Peyer's patch (tissue), 4 donors: Measurements from ENCODE around the gene PARVA. TPM values are rescaled to one million over a fixed set of nuclear protein-coding genes. Genes with fewer than 3 reads are reported as not detected.
A peak's percentile ranks its signal among the peaks of the same experiment; 100 is the strongest.

Source experiments
- DNase-seq, 3 donors: peaks; one replicate each; pipeline ENCODE4 v3.0.0-alpha.2; 2017 to 2019
- H3K27ac ChIP-seq, 4 donors: fragments of 200-600 bp; sonication (generic); one replicate each; pipeline ENCODE4 v1.5.1; 2016 to 2019
- H3K27me3 ChIP-seq, 2 donors: fragments of 200-600 bp; sonication (generic); one replicate each; pipeline ENCODE4 v1.5.1; 2019
- H3K36me3 ChIP-seq, 3 donors: fragments of 200-600 bp; sonication (generic); one replicate each; pipeline ENCODE4 v1.5.1; 2016 to 2019
- H3K4me1 ChIP-seq, 4 donors: fragments of 200-600 bp; sonication (generic); one replicate each; pipeline ENCODE4 v1.5.1; 2016 to 2019
- H3K4me3 ChIP-seq, 4 donors: fragments of 200-600 bp; sonication (generic); 1 replicate in 3 of 4; 2 replicates in 1 of 4; pipeline ENCODE4 v1.5.1; 2016 to 2019; ENCODE audit warnings: mild to moderate bottlenecking in 1 of 4
- H3K9me3 ChIP-seq, 4 donors: fragments of 200-600 bp; sonication (generic); one replicate each; pipeline ENCODE4 v1.5.1; 2016 to 2019; ENCODE audit warnings: mild to moderate bottlenecking in 1 of 4
- POLR2A ChIP-seq, 2 donors: fragments of 450-650 bp; IDR thresholded peaks; one replicate each; pipeline ENCODE4 v1.5.1; 2017; ENCODE audit warnings: antibody characterized with exemption in 2 of 2, mild to moderate bottlenecking in 2 of 2, moderate library complexity in 2 of 2
- total RNA-seq, 4 donors: library from RNA; depleted of rRNA; stranded (reverse); fragments of >200 nt; gene quantifications; one replicate each; pipeline ENCODE4 v1.1.0, GENCODE V29; 2016
- TF ChIP-seq, protein P1 (sequence below), 6 experiments: fragments of 450-650 bp in 4 of 6; fragments of 200-600 bp in 2 of 6; sonication (generic) in 1 of 6; IDR thresholded peaks; one replicate each; pipeline ENCODE4 v1.5.1; 2017 to 2019; ENCODE audit warnings: antibody characterized with exemption in 6 of 6, mild to moderate bottlenecking in 3 of 6, moderate library complexity in 1 of 6

PARVA gene
- total RNA-seq, 4 donors from 2014 or later: 13.7 to 35.5 (median 26.2) TPM

DNA sequence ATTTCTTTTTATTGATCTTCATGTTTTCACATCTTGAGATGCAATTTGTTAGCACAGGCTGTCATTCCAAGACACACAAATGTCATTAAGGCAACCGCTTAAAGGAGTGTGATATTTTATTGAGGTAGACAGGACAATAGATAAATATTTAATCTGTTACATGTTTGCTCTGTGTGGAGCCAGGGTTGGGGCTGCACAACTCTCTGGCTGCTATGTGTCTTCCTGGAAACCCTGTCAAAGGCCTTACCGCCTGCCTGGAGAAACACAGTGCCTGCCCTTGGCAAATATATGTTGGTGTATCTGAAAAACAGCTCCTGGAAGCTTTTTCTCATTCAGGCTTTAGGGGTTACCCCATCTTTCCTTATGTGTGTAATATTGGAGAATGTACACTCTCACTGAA, 157.2 kb downstream of the PARVA start:
- Histone ChIP-seq H3K27me3 (no peaks in the 10 kb centered on the region), H3K9me3 (no peaks in the 10 kb centered on the region), H3K4me3 (no peak overlapping the region), H3K4me1 (no peaks in the 10 kb centered on the region), H3K36me3 (peaks cover 0 to 9% (median 0%) of the 10 kb centered on the region in 3 donors), H3K27ac (no peak overlapping the region)
- no peak for TF ChIP-seq POLR2A (IDR thresholded peaks at IDR 0.05)
- TF ChIP-seq, protein P1, sequence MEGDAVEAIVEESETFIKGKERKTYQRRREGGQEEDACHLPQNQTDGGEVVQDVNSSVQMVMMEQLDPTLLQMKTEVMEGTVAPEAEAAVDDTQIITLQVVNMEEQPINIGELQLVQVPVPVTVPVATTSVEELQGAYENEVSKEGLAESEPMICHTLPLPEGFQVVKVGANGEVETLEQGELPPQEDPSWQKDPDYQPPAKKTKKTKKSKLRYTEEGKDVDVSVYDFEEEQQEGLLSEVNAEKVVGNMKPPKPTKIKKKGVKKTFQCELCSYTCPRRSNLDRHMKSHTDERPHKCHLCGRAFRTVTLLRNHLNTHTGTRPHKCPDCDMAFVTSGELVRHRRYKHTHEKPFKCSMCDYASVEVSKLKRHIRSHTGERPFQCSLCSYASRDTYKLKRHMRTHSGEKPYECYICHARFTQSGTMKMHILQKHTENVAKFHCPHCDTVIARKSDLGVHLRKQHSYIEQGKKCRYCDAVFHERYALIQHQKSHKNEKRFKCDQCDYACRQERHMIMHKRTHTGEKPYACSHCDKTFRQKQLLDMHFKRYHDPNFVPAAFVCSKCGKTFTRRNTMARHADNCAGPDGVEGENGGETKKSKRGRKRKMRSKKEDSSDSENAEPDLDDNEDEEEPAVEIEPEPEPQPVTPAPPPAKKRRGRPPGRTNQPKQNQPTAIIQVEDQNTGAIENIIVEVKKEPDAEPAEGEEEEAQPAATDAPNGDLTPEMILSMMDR (IDR thresholded peaks at IDR 0.05): no peak
- DNase-seq: no peak

DNA sequence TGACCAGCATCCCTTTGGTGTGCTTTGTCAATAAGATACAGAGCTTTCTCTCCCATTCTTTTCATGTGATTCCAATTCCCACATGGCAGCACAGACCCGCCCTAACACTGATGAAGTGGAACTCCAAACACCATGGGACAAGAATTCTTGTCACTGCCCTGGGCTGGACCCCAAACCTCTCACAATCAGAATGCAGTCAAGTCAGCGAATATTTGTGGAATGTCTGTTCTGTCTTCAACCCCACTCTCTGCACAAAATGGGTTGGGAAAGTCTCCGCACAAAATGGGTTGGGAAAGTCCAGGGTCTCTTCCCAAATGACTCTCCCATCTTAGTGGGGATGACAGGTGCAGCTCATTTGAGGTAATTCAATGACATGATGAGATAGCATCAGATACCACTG, 157.9 kb downstream of the PARVA start:
- H3K4me1 ChIP-seq: no peaks in the 10 kb centered on the region
- no peak overlapping the region for H3K4me3 ChIP-seq
- DNase-seq: no peak
- peaks cover 0 to 9% (median 0%) of the 10 kb centered on the region in 3 donors for H3K36me3 ChIP-seq
- H3K27me3 ChIP-seq: no peaks in the 10 kb centered on the region
- TF ChIP-seq, protein P1 (IDR thresholded peaks at IDR 0.05): no peak
- TF ChIP-seq POLR2A (IDR thresholded peaks at IDR 0.05): no peak
- no peaks in the 10 kb centered on the region for H3K9me3 ChIP-seq
- no peak overlapping the region for H3K27ac ChIP-seq

DNA sequence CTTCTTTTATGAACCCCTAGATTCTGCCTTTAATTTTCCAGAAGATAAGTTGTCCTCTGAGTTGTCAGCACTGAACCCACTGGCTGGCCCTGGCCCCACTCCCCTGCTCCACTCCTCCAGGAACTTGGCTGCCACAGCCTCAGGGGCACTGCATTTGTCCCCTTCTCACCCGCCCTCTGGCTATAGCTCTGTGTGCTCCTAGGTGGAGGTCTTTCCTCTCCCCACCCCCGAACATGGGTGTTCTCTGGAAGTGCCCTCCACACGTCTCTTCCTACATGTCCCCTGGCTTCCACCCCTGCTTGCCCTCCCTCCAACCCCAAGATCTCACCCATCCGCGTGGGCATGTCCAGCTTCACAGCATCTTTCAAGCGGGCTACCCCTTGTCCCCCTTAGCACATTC, 159.2 kb downstream of the PARVA start:
- DNase-seq: no peak
- Histone ChIP-seq H3K36me3 (peaks cover 0 to 4% (median 0%) of the 10 kb centered on the region in 3 donors), H3K4me1 (no peaks in the 10 kb centered on the region), H3K27me3 (no peaks in the 10 kb centered on the region), H3K27ac (no peak overlapping the region), H3K9me3 (no peaks in the 10 kb centered on the region), H3K4me3 (no peak overlapping the region)
- TF ChIP-seq POLR2A (IDR thresholded peaks at IDR 0.05): no peak
- TF ChIP-seq, protein P1 (IDR thresholded peaks at IDR 0.05): no peak

DNA sequence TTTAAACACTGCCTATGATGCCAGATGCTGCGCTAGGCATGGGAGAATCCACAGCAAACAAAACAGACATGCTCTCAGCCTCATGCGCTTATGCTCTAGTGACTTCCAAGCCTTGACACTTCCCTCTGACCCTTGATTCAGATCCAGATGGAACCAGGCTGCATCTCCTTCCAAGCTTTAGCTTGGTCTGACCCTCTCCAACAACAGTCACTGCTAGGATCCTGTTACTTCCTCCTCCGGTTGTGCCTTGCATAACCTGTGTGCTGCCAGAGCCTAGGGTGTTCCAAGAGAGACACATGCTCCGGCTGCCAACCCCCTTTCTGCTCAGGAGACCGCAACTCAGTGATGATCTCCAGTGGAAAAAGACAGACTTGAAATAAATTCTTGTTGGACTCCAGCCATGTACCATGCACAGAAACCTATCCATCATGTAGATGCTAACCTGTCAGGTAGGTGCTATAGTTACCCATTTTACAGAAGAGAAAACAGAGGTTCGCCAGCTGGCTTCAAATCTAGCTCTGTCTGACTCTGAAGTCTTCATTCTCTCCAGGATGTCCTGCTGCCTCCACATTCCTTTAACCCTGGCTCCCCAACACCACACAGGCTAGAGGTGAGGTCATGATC, 160.5 kb downstream of the PARVA start:
- H3K4me1 ChIP-seq: no peaks in the 10 kb centered on the region
- H3K27ac ChIP-seq: peak overlapping the region in 1 of 4 donors; percentile 10
- no peaks in the 10 kb centered on the region for H3K36me3 ChIP-seq
- H3K9me3 ChIP-seq: no peaks in the 10 kb centered on the region
- no peak overlapping the region for H3K4me3 ChIP-seq
- H3K27me3 ChIP-seq: no peaks in the 10 kb centered on the region
- DNase-seq: no peak
- no peak for TF ChIP-seq POLR2A (IDR thresholded peaks at IDR 0.05)
- TF ChIP-seq, protein P1 (IDR thresholded peaks at IDR 0.05): no peak

DNA sequence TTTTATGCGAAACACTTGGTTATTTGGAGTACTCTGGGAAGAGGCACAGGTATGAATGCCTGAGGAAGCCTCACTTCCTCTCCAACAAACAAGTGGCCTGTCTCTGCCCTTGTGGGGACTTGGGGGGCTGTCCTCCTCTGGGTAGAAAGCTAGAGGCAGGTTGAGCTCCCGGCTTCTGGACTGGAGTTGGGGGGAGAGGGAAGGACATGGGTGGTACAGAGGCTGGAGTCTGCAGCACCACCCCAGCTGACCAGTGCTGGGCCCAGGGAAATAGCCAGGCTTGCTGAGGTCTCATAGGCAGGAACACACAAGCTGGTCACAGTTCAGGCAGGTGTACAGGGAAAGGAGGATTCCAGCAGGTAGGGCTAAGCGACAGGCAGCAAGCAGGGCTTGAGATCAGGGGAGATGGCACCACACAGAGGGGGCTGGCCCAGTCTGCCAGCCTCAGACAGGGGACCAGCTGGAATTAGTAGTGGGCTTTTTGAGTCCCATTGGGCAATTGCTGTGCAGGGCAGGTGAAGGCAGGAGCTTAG, 161.6 kb downstream of the PARVA start:
- Histone ChIP-seq H3K9me3 (no peaks in the 10 kb centered on the region), H3K27me3 (no peaks in the 10 kb centered on the region), H3K27ac (peak overlapping the region in 2 of 4 donors; percentile 16 to 62), H3K4me3 (no peak overlapping the region), H3K36me3 (no peaks in the 10 kb centered on the region), H3K4me1 (no peaks in the 10 kb centered on the region)
- TF ChIP-seq POLR2A (IDR thresholded peaks at IDR 0.05): no peak
- TF ChIP-seq, protein P1 (IDR thresholded peaks at IDR 0.05): no peak
- no peak for DNase-seq
